Stimulated activated CD4-positive, alpha-beta T cell treated with anti-CD3 and anti-CD28 coated beads, Interleukin-12 subunit alpha, Interleukin-12 subunit beta, amount 100 ng/mL, for 48 hours (primary cell): Measurements from ENCODE around the gene JARID2.

Experiments used
- DNase-seq, 3 donors: peaks; one replicate each; pipeline ENCODE4 v3.0.0-alpha.2; 2020; ENCODE audit warnings: low read depth in 2 of 3, low spot score in 1 of 3

JARID2 gene

GRCh38 chr6:15556711-15557110 is 310.8 kb downstream of the JARID2 start:
- no peak for DNase-seq

GRCh38 chr6:15557174-15557573 is 311.3 kb downstream of the JARID2 start:
- no peak for DNase-seq

GRCh38 chr6:15560713-15561112 is 314.8 kb downstream of the JARID2 start:
- DNase-seq = no peak

GRCh38 chr6:15561447-15562199 is 315.8 kb downstream of the JARID2 start:
- DNase-seq = no peak

GRCh38 chr6:15562977-15563376 is 317.1 kb downstream of the JARID2 start:
- DNase-seq = no peak

GRCh38 chr6:15569035-15569995 is 323.4 kb downstream of the JARID2 start:
- no peak for DNase-seq

- DNase-seq = no peak
These were observed 324.3 kb downstream of the JARID2 start for GRCh38 chr6:15570171-15570570.
